Activated CD8-positive, alpha-beta memory T cell treated with anti-CD3 and anti-CD28 coated beads for 24 hours (primary cell): ENCODE measurements around the gene VOPP1.
"Not testable (repeated sequence)": the region's sequence is repeated elsewhere in the genome, so short reads cannot be mapped to it uniquely, and the experiment has no call there.

Experiments used
- DNase-seq: peaks from one replicate; pipeline ENCODE4 v3.0.0-alpha.2; 2020

The VOPP1 gene

DNA sequence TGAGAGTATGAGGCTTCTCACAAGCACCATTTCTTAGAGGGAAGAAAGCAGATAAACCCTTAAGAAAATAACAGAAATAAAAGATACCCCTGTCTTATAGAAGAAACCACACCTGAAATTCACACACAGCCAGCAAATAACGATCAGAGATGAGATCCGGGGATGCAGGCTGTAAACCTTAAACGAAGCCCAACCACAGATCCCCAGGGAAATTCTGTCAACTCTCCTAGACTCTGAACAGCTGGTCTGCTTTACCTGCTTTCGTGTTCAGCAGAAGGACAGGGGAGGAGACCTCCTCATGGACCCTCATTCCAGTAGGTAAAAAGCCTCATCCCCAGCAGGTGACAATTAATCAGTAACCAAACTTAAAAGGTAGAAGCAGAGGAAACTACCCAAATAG, 45.0 kb downstream of the VOPP1 start:
- no peak for DNase-seq

DNA sequence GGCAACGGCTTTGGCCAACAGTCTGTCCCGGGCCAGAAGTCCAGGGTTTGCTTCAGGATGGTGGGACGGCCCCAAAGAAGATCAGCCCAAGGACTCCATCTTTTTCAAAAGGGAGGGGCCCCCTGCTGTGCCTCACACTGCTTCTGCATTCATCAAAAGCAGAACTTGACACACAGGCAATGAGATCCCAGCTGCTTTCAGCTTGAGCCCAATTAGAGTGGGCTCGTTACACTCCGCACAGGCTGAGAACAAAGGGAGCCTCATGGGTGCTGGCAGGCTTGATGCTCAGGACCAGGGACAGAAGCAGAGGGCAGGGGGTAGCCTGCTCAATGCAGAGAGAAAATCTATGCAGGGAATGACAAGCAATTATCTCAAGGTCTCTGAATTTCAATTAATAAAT, 45.5 kb downstream of the VOPP1 start:
- no peak for DNase-seq

DNA sequence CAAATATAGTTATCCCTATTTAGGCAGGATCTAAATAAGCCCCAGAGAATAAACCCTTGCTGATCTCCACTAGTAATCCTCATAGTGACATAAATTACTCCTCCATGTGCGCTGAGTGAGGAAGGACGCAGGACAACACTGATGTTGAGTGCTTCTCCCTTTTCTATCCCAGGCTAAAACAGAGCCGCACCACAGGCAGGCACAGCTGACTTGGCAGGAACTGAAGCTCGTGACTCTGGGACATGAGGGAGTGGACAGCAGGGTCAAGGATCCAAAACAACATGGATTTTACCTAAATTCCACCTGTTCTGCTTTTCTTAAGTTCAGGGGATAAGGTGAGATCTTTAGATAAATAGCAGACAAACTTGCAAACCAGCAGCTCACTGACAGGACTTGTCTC, 46.0 kb downstream of the VOPP1 start:
- DNase-seq: no peak

DNA sequence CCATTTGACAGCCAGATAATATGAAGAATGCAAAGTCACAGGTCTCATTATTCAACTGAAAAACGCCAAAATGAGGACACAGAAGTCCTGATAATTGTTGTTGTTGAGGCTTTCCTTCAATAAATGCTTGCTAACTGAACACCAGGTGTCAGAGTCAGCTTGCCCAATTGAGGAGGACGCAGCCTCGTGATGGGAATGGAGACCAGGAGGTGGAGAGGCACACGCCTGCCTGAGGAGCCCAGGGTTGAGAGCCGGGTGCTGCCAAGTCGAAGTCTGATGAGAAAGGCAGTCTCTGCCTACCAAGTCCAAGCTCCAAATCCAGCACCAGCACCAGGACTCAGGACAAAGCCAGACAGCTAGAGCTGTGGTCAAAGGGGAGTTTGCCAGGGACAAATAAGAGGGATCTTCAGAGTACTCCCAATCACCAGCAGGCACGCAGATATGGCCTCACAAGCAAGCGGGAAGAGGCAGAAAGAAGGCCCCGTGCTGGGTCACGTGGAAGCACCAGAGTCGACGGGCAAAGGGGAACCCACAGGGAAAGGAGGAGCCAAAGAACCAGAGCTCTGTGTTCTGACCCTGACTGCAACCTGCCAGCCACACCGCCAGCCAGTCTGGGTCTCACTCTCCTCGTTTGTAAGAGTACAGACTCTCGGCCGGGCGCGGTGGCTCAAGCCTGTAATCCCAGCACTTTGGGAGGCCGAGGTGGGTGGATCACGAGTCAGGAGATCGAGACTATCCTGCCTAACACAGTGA, 47.6 kb downstream of the VOPP1 start:
- DNase-seq: no peak

DNA sequence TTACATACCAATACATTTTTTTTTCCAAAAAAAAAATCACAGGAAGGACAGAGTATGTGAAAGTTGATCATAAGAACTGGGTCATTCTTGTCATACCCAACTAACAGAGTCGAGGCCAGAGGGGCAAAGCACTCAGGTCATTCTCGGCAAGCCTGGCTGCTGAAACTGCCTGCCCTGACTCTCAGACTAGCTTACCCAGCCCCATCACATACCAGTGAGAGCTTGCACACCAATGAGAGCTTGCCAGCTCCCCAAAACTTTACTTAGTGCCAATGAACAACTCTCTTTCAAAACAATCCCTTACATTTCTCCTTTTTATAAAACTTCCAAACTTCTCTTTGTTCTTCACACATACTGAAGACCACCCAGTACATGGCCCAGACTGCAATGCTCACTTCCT, 48.9 kb downstream of the VOPP1 start:
- no peak for DNase-seq

DNA sequence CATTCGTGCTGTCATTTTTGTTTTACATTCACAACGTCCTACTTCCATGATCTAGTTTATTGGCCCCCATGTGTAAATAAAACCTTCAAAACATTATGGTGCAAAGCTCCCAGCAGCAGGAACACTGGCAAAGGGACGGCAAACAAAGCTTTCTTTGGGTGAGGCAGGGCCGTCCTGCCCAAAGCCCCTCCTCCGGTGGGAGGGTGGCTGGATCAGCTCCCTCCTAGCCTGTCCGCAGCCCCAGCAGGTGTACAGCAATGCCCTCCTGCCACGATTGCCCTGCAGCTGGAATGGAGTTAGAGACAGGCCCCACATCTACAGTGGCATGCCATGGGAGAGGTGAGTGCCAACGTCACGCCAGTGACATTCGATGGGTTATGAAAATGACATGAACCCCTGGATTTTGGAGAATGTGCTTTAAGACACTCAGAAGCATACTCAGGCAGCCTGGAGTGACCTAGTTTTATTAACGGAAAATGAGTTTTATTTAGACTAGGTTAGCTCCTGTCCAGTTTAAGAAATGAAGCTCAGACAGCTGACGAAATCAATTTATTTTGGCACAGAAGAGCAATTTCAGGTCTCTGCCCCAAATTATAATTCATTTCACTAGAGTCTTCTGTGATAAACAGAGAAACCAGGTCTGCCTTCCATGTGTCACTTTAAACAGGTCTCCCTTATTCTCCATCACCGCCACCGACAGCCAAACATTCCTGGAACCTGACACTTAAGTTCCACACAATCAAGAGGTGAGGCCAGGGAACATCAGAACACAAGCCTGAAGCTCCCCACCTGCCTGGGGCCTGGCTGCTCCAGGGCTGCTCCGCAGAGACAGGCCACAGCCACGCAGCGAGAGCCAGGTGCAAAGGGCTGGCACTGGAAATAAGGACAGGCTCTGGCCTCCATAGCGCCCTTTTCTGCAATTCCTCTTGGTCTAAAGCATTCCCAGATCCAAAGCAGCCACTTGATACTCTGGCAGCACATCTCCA, 50.1 kb downstream of the VOPP1 start:
- no peak for DNase-seq

DNA sequence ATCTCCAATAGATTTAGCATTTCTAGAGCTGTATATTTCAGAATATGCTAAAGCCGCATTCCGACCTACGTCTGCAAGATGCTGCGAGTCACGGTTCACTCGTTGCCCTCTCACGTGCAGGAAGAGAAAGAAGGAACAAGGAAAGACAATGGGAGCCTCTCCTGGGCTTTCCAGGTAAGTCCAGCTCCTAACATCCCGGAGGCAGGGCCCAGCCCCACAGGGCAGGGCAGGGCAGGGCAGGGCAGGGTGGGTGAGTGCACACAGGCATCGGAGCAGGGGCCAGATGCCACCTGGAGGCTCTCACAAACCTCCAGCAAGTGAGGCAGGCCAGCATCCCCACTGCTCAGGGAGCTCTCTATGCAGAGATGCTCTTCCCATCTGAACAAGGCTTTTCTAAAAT, 50.8 kb downstream of the VOPP1 start:
- DNase-seq: no peak

DNA sequence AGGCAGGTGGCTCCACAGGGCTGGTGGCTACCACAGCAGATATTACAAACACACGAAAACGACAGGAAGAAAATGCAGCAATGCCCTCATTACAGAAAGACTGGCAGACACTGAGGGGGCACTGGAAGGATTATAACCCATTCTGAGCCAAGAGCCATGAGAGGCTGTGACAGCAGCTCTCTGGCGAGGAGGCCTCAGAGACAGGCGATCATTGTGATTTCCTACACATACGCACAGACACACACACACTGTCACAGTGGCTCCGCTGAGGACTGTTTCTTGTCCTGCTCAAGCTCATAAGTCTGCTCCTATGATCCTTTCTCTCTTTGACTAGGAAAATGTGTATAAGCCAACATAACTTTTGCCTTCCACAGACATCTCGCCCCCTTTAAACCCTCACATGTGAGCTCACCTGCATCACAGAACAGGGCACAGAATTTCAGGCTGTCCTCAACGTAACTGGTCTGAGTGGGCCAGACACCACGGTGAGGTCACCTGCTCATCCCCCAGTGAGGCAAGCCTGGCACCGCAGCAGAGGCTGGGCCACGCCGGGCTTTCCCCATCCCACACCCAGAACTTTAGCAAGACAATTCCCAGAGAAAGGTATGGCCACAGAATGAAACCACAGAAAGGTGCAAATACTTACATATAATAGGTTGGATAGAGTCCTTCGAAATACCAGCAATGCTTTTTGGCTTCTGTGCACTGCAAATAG, 51.7 kb downstream of the VOPP1 start:
- no peak for DNase-seq

DNA sequence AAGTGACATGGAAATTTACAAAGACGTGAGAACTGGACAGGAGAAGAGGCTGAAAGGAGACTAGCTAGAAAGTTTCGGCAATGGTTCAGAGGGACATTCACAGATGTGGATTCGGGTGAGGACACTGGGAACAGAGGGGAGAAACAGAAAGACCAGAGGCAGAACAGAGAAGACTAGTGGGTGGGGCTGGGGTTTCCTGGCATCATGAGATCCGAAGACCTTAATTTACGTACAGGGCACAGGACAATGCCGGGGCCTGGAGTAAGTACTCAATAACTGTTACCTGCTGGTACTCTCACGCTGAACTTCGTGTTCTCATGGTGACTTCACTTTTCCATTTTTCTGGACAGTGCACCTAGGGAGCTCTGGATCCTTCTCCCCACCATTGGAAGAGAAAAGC, 53.5 kb downstream of the VOPP1 start:
- DNase-seq: no peak

DNA sequence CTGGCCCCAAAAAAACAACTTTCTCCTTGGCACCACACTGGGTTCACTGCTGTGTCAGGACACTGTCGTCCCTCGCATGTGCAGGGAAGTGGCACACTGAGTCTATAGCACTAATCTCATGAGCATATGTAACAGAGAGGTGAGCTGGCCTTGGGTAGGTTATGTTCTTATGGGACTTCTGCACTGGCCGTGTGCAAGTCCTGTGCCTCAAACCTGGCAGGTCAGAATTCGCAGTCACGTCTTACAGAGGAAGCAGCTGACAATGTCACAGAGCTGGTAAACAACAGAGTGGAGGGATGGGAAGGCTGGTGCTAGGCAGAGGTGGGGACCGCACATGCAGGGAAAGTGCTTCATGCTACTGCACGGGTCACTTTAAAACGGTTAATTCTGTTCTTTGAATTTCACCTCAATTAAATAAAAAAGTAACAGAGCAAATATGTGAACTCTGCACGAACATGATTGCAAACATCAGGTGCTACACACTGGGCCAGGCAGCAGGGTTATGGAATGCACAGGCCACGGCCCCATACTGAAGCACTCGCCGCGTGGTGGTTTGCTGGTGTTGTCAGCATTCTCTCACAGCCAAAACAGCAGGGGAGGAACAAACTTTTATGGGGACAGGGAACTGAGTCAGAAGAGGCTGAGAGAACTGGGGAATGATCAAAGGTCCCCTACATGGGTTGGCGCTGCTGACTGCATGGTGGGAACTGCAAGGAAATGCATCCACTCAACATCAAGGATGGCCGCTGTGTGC, 54.2 kb downstream of the VOPP1 start:
- DNase-seq: no peak

DNA sequence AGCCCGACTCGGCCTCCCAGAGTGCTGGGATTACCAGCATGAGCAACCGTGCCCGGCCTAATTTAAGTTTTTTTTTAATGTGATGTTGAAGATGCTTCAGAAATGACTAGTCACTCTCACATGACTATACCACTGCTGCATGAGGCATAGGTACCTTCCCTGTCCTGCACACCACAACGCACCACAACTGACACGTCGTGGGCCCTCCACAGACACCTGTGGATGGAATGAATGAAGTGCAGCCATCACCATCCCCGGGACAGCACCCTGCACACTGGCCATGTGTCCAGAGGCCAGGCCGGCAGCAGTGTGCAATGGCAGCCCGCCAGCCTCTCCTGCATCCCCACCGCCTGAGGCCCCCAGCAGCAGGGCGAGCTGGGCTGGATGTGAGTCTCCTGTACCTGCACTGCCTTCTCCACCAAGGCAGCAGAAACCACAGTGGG, 55.1 kb downstream of the VOPP1 start:
- no peak for DNase-seq

DNA sequence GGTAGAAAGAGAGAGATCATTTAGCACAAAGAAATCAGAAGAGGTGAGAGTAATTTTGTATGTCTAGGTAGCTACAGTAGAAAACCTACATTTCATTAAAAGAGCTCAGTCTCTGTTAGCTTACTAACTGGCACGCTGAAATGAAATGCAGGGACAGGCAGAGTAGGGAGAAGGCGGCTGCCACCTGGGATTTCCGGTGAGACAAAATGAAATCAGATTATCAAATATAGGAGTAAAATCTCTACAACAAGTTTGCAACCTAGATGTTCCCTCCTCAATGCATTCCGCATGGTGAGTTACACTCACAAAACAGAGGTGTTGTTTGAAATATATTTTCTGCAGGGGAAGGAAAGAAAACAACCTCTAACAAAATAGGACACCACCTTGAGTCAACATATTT, 55.9 kb downstream of the VOPP1 start:
- DNase-seq: no peak

DNA sequence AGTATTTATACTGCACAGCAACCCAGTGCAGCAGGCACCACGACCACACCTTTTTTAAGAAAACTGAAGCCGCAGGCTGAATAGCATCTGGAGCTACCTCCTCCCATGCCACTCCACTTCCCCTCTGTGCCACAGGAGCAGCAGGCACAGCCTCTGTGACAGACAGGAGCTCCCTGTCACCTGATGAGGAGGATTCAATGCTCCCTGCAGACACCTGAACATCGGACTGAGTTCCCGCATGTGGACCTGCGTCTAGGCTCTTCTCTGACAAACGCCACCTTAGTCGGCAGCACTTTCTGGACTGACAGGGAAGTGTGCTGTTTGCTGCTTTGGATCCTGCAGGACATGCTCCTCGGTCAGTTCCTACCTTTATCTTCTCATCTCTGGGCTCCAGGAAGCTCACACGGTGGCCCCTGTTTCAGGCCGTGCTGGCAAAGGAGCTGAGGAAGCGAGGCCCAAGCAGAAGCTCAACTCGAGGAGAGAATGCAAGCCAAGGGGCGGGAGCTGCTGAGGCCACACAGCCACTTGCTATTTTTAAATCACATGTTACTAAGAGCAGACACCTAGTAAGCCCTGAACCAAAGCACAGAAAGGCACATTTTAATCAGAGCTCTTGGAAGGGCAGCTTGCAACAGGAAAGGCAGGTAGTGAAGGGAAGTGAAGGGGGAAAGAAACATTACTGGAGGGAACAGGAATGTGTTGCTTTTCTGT, 56.6 kb downstream of the VOPP1 start:
- DNase-seq: no peak

DNA sequence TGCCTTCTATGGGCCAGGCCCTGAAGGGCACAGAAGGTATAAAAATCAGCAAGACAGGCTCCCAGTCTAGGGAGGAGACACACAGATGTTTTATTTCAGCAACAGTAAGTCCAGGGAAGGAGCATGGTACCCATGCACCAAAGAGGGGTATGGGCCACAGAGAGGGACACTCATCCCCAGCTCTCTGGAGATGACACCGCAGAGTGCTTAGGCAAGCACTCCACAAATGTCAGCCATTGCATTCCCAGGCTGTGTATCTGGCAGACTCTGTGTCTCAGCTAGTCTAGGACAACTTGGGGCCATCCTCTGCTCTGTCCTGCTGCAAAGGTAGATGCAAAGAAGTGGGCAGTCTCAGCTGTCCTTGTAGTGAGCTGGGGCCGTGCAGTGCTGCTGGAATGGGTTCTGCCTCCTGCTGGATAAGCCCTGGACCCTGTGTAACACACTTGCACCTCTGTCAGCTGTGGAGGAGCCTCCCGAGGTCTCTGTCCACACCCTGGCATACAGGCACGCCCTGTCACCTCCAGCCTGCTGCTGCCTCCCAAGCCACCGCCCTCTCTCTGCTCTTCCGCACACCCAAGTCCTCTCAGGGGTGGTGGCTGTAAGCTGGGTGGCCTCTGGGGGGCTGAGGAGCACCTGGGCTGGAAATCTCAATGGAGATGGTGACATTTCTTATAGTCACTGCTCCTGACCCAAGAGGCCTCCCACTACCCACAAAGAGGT, 57.6 kb downstream of the VOPP1 start:
- DNase-seq: no peak

DNA sequence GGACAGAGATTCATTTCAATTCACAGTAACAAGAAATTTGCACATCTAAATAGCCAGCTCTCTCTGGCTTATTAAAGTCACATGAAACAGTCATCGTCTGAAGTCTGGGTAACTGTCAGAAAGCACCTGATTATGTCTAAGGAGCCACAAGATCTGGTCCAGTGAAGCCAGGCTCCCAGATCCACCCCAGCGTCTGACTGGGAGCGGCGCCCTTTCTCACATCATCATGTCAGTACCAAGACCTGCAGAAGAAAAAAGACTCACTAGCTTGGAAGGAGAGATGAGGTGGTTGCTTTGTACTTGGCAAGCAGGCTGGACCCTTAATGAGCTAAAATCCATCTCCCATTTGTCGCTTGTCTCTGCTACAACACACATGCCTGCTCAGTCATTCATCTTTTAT, 58.4 kb downstream of the VOPP1 start:
- DNase-seq: no peak

DNA sequence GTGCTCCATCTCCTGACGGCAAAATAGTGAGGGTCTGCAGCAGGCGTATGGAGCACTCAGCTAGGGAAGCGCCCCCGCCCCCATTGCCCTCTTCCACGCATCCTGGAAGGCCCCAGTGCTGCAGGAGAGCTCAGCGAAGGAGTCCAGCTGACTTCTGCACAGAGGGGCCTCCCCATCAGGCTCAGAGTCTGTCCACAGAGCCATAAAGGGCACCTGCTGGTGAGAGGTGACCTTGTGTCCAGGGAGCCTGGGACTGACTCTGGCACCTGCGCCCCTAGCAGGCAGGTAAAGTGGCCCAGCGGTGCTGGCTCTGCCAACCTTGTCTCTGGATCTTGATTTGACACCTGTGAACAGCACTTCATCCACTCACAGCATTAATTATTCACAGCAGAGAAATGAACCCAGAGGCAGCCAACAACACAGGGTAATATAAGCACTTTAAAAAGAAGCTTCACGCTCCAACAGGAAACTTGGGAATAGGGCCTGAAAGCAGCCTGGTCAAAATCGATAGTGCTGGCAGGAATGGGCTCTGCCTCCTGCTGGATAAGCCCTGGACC, 59.6 kb downstream of the VOPP1 start:
- no peak for DNase-seq

DNA sequence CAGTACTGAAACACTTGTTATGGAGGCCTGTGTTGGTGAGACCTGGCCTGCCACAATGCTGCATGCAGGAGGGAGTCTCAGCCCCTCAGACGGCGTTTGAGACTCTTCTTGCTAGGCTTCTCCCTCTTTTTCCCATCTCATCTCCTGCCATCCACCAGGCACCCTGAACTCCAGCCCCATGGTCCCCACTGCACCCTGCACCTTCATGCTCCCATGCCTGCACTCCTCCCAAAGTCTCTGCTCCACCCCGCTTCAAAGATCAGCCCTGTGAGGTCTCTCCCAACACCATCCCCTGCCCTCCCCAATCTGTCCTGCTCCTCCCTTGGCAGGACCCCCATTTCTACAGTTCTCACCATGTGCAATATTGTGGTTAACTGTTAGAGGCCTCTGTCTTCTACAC, 61.7 kb downstream of the VOPP1 start:
- DNase-seq: no peak

DNA sequence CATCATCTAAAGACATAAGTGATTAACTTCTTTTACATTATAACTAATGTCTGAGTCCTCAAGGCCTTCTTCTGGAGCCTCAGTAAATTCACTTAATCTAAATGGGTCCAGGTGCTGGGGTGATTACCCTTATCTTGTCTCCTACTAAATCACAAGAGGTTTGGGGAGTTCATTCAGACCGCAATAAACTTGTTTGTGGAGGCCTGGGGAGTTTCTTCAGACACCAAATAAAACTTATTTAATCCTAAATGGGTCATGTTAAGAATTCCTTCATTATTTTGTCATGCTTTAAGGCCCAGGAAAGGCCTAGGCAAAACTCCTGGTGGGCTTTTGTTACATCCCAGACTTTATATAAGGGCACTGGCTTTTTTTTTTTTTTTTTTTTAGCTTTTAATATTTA, 62.1 kb downstream of the VOPP1 start:
- not testable (repeated sequence) for DNase-seq

DNA sequence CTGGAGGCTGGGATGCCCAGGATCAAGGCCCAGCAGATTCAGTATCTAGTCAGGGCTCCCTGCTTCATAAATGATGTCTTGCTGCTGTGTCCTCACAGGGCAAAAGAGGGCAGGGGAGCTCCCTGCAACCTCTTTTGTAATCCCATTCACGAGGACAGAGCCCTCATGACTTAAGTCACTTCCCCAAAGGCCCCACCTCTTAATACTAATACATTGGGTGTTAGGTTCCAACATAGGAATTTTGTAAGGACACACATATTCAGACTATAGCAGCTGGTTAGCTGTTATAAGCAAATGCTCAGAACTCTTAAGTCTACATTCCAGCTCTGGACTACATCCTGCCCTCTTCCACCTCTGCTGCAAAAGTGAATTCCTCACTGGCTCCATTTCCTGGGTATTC, 63.0 kb downstream of the VOPP1 start:
- no peak for DNase-seq

DNA sequence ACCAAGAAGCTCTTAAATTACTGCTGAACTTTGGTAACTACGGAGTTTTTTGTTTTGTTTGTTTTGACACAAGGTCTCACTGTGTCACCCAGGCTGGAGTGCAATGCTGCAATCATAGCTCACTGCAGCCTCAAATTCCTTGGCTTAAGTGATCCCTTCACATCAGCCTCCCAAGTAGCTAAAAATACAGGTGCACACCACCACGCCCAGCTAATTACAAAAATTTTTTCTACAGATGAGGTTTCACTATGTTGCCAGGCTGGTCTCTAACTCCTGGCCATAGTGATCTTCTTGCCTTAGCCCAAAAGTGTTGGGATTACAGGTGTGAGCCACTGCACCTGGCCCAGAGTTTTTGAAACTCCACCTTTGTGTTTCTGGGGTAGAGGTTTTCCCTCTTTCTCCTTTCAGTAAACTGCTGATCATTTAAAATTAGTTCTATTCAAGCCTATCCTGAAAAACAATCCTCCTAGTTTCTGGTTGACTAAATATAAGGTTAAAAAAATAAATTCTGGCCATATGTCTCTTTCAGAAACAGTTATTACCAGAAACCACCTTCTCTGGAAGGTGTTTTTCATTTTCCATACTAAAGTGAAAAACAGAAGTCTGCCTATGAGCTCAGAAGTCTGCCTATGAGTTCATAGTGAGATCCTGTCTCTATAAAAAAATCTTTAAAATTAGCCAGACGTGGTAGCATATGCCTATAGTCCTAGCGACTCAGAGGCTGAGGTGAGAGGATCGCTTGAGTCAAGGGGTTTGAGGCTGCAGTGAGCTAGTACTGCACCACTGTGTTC, 63.9 kb downstream of the VOPP1 start:
- DNase-seq: no peak
